HEK293 (cell line): ENCODE data around the gene SYTL1.

Experiments
- CTCF ChIA-PET: fragments of 350-600 bp; formaldehyde crosslinking; extraction: SDS; loops from one replicate; lab custom pipeline; 2021; ENCODE audit warnings: antibody characterized with exemption; lab: Yijun Ruan, JAX
- POLR2A ChIA-PET: fragments of 300-600 bp; formaldehyde crosslinking; extraction: SDS; loops from one replicate; lab custom pipeline; 2020; ENCODE audit warnings: antibody characterized with exemption, inconsistent platforms; lab: Yijun Ruan, JAX
- H3K27ac ChIP-seq: fragments of 200-500 bp; sonication (Bioruptor generic); 2 replicates; pipeline ENCODE4 v1.5.1; 2014; ENCODE audit warnings: low read depth, low read length, control low read depth, inconsistent platforms; ENCODE audit errors: extremely low read depth
- H3K36me3 ChIP-seq, 2 experiments: fragments of 200-500 bp in 1 of 2; sonication (Bioruptor generic) in 1 of 2; 1 replicate in 1 of 2; 2 replicates in 1 of 2; pipeline ENCODE4 v1.5.1; 2014 to 2017; ENCODE audit warnings: inconsistent platforms in 2 of 2, low read length in 2 of 2; ENCODE audit not compliant: control insufficient read depth in 2 of 2, insufficient read depth in 1 of 2
- H3K4me1 ChIP-seq: fragments of 200-500 bp; sonication (Bioruptor generic); 2 replicates; pipeline ENCODE4 v1.5.1; 2014; ENCODE audit warnings: mild to moderate bottlenecking, low read length, inconsistent platforms; ENCODE audit not compliant: control insufficient read depth, insufficient read depth
- H3K4me3 ChIP-seq: 2 replicates; pipeline ENCODE4 v1.5.1; 2011; ENCODE audit warnings: low read depth, mild to moderate bottlenecking, control low read depth, low read length, moderate library complexity
- H3K9me3 ChIP-seq: fragments of 200-500 bp; sonication (Bioruptor generic); 2 replicates; pipeline ENCODE4 v1.5.1; 2014; ENCODE audit warnings: low read depth, low read length, inconsistent platforms; ENCODE audit not compliant: control insufficient read depth, insufficient read depth
- FEZF1 ChIP-seq: fragments of 450-650 bp; formaldehyde crosslinking; IDR thresholded peaks from 2 replicates; pipeline ENCODE4 v1.5.1; 2016; ENCODE audit warnings: missing biosample characterization, missing genetic modification characterization
- KLF10 ChIP-seq: fragments of 450-650 bp; IDR thresholded peaks from 2 replicates; pipeline ENCODE4 v1.5.1; 2018; ENCODE audit warnings: missing biosample characterization, mild to moderate bottlenecking, missing genetic modification characterization
- PRDM1 ChIP-seq: fragments of 450-650 bp; formaldehyde crosslinking; IDR thresholded peaks from 2 replicates; pipeline ENCODE4; 2016; ENCODE audit warnings: missing biosample characterization, missing genetic modification characterization
- TRIM28 ChIP-seq: IDR thresholded peaks from 2 replicates; pipeline ENCODE4 v1.6.1; 2011; ENCODE audit warnings: low read length, control low read depth, borderline replicate concordance
- ZNF10 ChIP-seq: fragments of 450-650 bp; formaldehyde crosslinking; IDR thresholded peaks from 2 replicates; pipeline ENCODE4 v1.5.1; 2017; ENCODE audit warnings: missing biosample characterization, missing genetic modification characterization
- ZNF560 ChIP-seq: fragments of 450-650 bp; formaldehyde crosslinking; IDR thresholded peaks from 2 replicates; pipeline ENCODE4 v1.5.1; 2017; ENCODE audit warnings: missing biosample characterization, missing genetic modification characterization, borderline replicate concordance
- ZNF585B ChIP-seq: fragments of 450-650 bp; formaldehyde crosslinking; IDR thresholded peaks from 2 replicates; pipeline ENCODE4 v1.5.1; 2016; ENCODE audit warnings: missing biosample characterization, missing genetic modification characterization
- ZNF600 ChIP-seq: fragments of 450-650 bp; formaldehyde crosslinking; IDR thresholded peaks from 2 replicates; pipeline ENCODE4 v1.5.1; 2016; ENCODE audit warnings: missing biosample characterization, missing genetic modification characterization
- ZNF785 ChIP-seq: fragments of 450-650 bp; formaldehyde crosslinking; IDR thresholded peaks from 2 replicates; pipeline ENCODE4 v1.5.1; 2016; ENCODE audit warnings: missing biosample characterization, missing genetic modification characterization
- TF ChIP-seq, protein P1 (sequence below): fragments of 450-650 bp; formaldehyde crosslinking; IDR thresholded peaks from 2 replicates; pipeline ENCODE4 v1.5.1; 2017; ENCODE audit warnings: missing biosample characterization, missing genetic modification characterization
- TF ChIP-seq, protein P2 (sequence below): fragments of 450-650 bp; formaldehyde crosslinking; optimal IDR thresholded peaks from 2 replicates; pipeline ENCODE3; 2016; ENCODE audit warnings: missing biosample characterization, mild to moderate bottlenecking, missing genetic modification characterization

Gene SYTL1

DNA sequence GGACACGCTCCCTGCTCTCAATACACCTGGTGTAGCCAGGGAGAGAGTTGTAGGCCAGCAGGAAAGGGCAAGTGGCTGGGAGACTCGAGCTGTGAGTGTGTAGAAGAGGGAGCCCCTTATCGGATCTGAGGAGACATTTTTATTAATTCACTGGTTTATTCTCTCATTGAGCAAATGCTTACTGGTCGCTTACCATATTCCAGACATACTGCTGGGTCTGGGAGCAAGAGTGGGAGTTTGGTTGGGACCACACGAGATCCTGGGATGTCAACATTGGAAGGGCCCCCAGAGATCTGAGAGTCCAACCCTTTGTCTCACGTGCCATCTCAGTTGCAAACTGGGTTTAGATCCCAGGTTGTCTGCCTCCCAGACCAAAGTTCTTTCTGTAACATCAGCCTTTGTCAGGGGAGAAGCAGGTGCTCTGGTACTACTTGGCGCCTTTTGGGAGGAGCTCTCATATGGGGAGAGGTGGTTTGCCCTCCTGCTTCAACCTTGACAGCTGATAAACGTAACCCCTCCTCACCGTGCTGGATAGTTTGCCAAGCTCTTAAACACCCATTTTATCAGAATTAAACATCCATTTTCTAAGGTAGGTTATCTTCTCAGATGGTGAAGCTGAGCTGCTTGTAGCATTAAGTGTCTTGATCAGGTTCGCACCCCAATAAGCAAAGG, 19.1 kb upstream of the SYTL1 start:
- H3K27ac ChIP-seq = peak overlapping the region; percentile 81
- CTCF ChIA-PET = interaction anchor here (0.6 to 3.7 kb wide), 7 partner anchors 10 to 533 kb away, joined by 3 to 24 read pairs (median 5); no protein-coding TSS in a partner anchor
- TF ChIP-seq ZNF10 (tag by site-specific recombination) = no peak
- TF ChIP-seq KLF10 (tag by site-specific recombination) = no peak
- TF ChIP-seq PRDM1 (tag by site-specific recombination) = 0 out of 2 replicates have a peak, but pooled peaks have one; percentile 31
- TF ChIP-seq, all 188 proteins: peak for 1
- Histone ChIP-seq H3K4me3 (peak overlapping the region; percentile 88), H3K9me3 (no peaks in the 10 kb centered on the region), H3K4me1 (no peaks in the 10 kb centered on the region), H3K36me3 (peaks cover 3 to 39% of the 10 kb centered on the region in 2 experiments; a peak in 2 of 3 replicates)
- POLR2A ChIA-PET = interaction anchor here (0.6 to 1.4 kb wide), 3 partner anchors 26 to 44 kb away, joined by 3 to 4 read pairs (median 3); partner anchors contain the start of gene MAP3K6

DNA sequence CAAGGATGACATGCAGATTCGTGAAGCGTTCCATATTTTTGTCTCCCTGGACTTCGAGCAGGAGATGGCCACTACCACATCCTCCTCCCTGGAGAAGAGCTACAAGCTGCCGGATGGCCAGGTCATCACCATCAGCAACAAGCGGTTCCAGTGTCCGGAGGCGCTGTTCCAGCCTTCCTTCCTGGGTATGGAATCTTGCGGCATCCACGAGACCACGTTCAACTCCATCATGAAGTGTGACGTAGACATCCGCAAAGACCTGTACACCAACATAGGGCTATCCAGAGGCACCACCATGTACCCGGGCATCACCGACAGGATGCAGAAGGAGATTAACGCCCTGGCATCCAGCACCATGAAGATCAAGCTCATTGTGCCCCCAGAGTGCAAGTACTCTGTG, 16.5 kb upstream of the SYTL1 start:
- Histone ChIP-seq H3K4me3 (no peak overlapping the region), H3K36me3 (peaks cover 3 to 58% of the 10 kb centered on the region in 2 experiments; a peak in 2 of 3 replicates), H3K9me3 (no peaks in the 10 kb centered on the region), H3K27ac (no peak overlapping the region), H3K4me1 (no peaks in the 10 kb centered on the region)
- ChIA-PET CTCF (interaction anchor here (0.6 to 3.7 kb wide), 7 partner anchors 11 to 281 kb away, joined by 3 to 19 read pairs (median 4); no protein-coding TSS in a partner anchor), POLR2A (no interaction called here)
- TF ChIP-seq TRIM28 = no peak

DNA sequence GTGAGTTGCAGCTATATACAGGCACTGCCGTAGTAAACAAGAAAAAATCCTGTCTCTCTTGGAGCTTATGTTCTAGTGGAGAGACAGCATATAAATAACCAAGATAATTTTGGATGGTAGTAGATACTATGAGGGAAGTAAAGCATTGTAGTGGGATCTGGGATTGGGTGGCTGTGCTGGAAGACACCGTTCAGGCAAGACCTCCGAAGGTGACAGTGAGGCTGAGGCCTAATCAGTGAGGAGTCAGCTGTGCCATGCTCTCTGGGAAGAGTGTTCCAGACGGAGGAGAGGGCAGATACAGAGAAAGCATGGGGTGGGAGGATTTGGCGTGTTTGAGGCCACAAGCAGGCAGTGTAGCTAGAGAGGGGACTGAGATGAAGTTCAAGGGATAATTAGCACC, 13.9 kb upstream of the SYTL1 start:
- Histone ChIP-seq H3K27ac (no peak overlapping the region), H3K36me3 (peaks cover 3 to 84% of the 10 kb centered on the region in 2 experiments; a peak in 2 of 3 replicates), H3K4me3 (no peak overlapping the region), H3K9me3 (no peaks in the 10 kb centered on the region), H3K4me1 (no peaks in the 10 kb centered on the region)
- TF ChIP-seq ZNF600 (tag by site-specific recombination) = peak; percentile 65; the same call in 1 of the 2 replicates
- TF ChIP-seq, protein P1, sequence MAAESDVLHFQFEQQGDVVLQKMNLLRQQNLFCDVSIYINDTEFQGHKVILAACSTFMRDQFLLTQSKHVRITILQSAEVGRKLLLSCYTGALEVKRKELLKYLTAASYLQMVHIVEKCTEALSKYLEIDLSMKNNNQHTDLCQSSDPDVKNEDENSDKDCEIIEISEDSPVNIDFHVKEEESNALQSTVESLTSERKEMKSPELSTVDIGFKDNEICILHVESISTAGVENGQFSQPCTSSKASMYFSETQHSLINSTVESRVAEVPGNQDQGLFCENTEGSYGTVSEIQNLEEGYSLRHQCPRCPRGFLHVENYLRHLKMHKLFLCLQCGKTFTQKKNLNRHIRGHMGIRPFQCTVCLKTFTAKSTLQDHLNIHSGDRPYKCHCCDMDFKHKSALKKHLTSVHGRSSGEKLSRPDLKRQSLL (tag by site-specific recombination) = no peak
- CTCF ChIA-PET = interaction anchor here (0.6 to 3.5 kb wide), 7 partner anchors 21 to 797 kb away, joined by 3 to 17 read pairs (median 5); no protein-coding TSS in a partner anchor
- POLR2A ChIA-PET = interaction anchor here (1.8 kb wide), 1 partner anchor 38 kb away, joined by 4 read pairs; no protein-coding TSS in a partner anchor

DNA sequence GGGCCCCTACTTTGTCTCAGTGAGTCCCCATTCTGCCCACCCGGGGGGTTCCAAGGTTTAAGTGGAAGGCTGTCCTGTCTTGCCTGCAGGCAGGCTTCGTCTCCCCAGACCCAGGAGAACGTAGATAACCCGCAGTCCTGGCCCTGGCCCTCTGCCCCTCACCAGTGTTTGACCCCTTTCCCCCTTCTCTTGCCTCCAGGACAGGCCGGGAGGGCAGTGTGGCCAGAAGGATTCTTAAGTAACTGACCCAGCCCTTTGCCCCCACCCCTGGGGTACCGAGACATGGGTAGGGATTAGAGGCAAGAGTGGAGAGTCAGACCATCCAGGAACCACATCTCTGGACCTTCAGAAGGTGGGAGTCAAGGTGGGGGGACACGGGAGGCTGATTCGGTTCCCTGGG, 11.0 kb upstream of the SYTL1 start:
- H3K36me3 ChIP-seq = peaks cover 9 to 91% of the 10 kb centered on the region in 2 experiments; a peak in 2 of 3 replicates
- CTCF ChIA-PET = interaction anchor here (0.6 kb wide), 1 partner anchor 134 kb away, joined by 4 read pairs; no protein-coding TSS in a partner anchor
- no peak overlapping the region for H3K27ac ChIP-seq
- POLR2A ChIA-PET = no interaction called here
- no peaks in the 10 kb centered on the region for H3K4me1 ChIP-seq
- H3K4me3 ChIP-seq = no peak overlapping the region
- TF ChIP-seq, protein P2, sequence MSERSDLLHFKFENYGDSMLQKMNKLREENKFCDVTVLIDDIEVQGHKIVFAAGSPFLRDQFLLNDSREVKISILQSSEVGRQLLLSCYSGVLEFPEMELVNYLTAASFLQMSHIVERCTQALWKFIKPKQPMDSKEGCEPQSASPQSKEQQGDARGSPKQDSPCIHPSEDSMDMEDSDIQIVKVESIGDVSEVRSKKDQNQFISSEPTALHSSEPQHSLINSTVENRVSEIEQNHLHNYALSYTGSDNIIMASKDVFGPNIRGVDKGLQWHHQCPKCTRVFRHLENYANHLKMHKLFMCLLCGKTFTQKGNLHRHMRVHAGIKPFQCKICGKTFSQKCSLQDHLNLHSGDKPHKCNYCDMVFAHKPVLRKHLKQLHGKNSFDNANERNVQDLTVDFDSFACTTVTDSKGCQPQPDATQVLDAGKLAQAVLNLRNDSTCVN (tag by site-specific recombination) = no peak
- TF ChIP-seq ZNF560 (no peak), ZNF585B (tag by site-specific recombination) (peak; percentile 37; the same call in 1 of the 2 replicates), FEZF1 (tag by site-specific recombination) (no peak)
- TF ChIP-seq, all 188 proteins: peak for 1
- no peaks in the 10 kb centered on the region for H3K9me3 ChIP-seq

DNA sequence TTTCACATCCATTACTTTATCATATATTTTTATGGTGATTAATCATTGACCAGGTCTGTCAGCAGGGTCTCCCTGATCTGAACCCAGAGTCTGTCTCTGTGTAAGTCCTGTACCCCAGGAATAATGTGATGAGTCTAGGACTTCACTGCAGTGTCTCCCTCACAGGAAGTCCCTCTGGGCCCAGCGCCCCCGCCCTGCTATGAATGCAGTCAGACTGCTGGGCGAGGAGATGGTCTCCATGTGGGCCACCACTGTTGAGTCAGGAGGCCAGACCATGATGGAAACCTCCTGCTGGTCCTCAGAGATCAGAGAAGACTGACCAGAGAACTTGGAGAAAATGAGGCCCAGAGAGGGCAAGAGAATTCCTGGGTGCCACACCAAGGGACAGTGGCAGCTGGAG, 10.4 kb upstream of the SYTL1 start:
- Histone ChIP-seq H3K9me3 (no peaks in the 10 kb centered on the region), H3K4me1 (no peaks in the 10 kb centered on the region), H3K36me3 (peaks cover 9 to 91% of the 10 kb centered on the region in 2 experiments; a peak in 2 of 3 replicates), H3K27ac (no peak overlapping the region), H3K4me3 (no peak overlapping the region)
- no peak for TF ChIP-seq ZNF785
- ChIA-PET CTCF (interaction anchor here (0.6 to 4.0 kb wide), 7 partner anchors 18 to 233 kb away, joined by 3 to 39 read pairs (median 15); no protein-coding TSS in a partner anchor), POLR2A (no interaction called here)
